SU-DHL-6 (cell line): Measurements from ENCODE around the gene CCN6.

ENCODE experiments used
- H2AFZ ChIP-seq: fragments of 200-600 bp; sonication (generic); 2 replicates; pipeline ENCODE4 v1.6.1; 2014; ENCODE audit warnings: low read depth, mild to moderate bottlenecking, moderate library complexity, mixed read lengths, antibody characterized with exemption, low read length; ENCODE audit not compliant: severe bottlenecking
- H3F3A ChIP-seq: fragments of 200-600 bp; shearing (Covaris generic); 2 replicates; pipeline ENCODE4 v1.6.0; 2016; ENCODE audit warnings: antibody characterized with exemption, mild to moderate bottlenecking; ENCODE audit not compliant: insufficient read depth
- H3K27ac ChIP-seq: fragments of 200-600 bp; sonication (generic); 2 replicates; pipeline ENCODE4 v1.5.1; 2016; ENCODE audit warnings: low read depth, mild to moderate bottlenecking, low read length, moderate library complexity, mixed read lengths
- H3K27me3 ChIP-seq: fragments of 200-600 bp; sonication (generic), shearing (Covaris generic); 2 replicates; pipeline ENCODE4 v1.6.0; 2014; ENCODE audit warnings: mild to moderate bottlenecking, low read length
- H3K36me3 ChIP-seq: fragments of 200-600 bp; sonication (generic); 2 replicates; pipeline ENCODE4 v1.6.1; 2014; ENCODE audit warnings: mild to moderate bottlenecking, low read length, mixed read lengths
- H3K4me2 ChIP-seq: fragments of 300-600, 200-600 bp; shearing (Covaris generic), sonication (generic); 2 replicates; pipeline ENCODE4 v1.6.0; 2014; ENCODE audit warnings: low read length, low read depth, mild to moderate bottlenecking; ENCODE audit not compliant: poor library complexity, severe bottlenecking
- H3K4me3 ChIP-seq: fragments of 200-600 bp; sonication (generic); 2 replicates; pipeline ENCODE4 v1.5.1; 2014; ENCODE audit warnings: antibody characterized with exemption, low read length, mild to moderate bottlenecking, mixed read lengths; ENCODE audit not compliant: insufficient read depth, poor library complexity, severe bottlenecking
- H3K79me2 ChIP-seq: fragments of 200-600 bp; sonication (generic); 2 replicates; pipeline ENCODE4 v1.6.1; 2014; ENCODE audit warnings: mild to moderate bottlenecking, low read length, moderate library complexity; ENCODE audit not compliant: insufficient read depth
- H3K9ac ChIP-seq: fragments of 200-600 bp; sonication (generic); 2 replicates; pipeline ENCODE4 v1.7.0; 2014; ENCODE audit warnings: mild to moderate bottlenecking, low read length
- H3K9me2 ChIP-seq: fragments of 200-600 bp; sonication (generic); replicated peaks from 2 replicates; pipeline ENCODE4 v1.6.1; 2014; ENCODE audit warnings: low read length; ENCODE audit not compliant: insufficient read depth
- H3K9me3 ChIP-seq: fragments of 200-600 bp; sonication (generic); 2 replicates; pipeline ENCODE4 v1.6.1; 2014; ENCODE audit warnings: low read length, mixed read lengths; ENCODE audit not compliant: insufficient read depth
- H4K20me1 ChIP-seq: fragments of 200-600 bp; sonication (generic); 2 replicates; pipeline ENCODE4 v1.6.1; 2014; ENCODE audit warnings: low read depth, mild to moderate bottlenecking, antibody characterized with exemption, low read length, moderate library complexity, mixed read lengths
- EZH2phosphoT487 ChIP-seq: fragments of 200-600 bp; sonication (generic), shearing (Covaris generic); conservative IDR thresholded peaks from 2 replicates; pipeline ENCODE4 v1.6.1; 2018; ENCODE audit warnings: mild to moderate bottlenecking, antibody characterized with exemption, low read length, moderate library complexity, mixed read lengths
- TF ChIP-seq, protein P1 (sequence below): fragments of 200-600 bp; sonication (generic); IDR thresholded peaks from one replicate; pipeline ENCODE4 v1.5.1; 2017; ENCODE audit warnings: antibody characterized with exemption, mild to moderate bottlenecking, low read length, moderate library complexity; ENCODE audit not compliant: insufficient read depth, poor library complexity, severe bottlenecking

The CCN6 gene

DNA sequence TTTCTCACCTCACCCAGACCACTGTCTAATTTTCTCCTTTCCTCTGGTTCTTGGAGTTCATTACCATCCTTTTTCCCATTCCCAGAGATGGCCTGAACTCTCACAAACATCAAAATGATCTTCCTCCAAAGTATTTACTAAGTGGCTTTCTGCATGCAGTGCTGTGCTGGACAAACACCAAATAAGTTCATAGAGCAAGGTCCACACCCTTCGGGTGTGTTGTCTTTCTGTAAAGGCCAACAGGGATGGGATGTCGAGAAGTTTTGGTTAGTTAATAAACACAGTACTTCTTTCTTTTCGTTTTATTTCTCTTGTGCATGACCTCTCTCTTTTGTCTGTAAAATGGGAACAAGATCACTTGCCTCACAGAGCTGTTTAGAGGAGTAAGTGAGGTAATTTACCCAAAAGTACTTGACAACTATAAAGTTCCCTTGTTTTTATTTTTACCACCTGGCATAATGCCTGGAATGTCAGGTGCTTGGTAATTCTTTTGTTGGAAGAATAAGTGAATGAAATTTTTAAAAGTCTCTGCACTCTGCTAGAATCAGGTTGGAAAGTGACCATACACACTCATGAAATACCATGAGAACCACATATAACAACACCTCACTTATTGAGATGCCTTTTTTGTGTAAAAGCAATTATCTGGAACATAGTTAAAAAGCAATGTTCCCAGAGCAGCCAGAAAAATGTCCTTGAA, 22.8 kb upstream of the CCN6 start:
- Histone ChIP-seq H4K20me1 (no peaks in the 10 kb centered on the region), H3K9me2 (no peaks in the 10 kb centered on the region), H3K27ac (no peak overlapping the region), H2AFZ (no peak overlapping the region), H3K4me2 (no peak overlapping the region), H3K79me2 (no peaks in the 10 kb centered on the region), H3K9ac (no peak overlapping the region), H3K36me3 (no peaks in the 10 kb centered on the region), H3K9me3 (no peaks in the 10 kb centered on the region), H3K27me3 (no peaks in the 10 kb centered on the region), H3F3A (no peaks in the 10 kb centered on the region), H3K4me3 (no peak overlapping the region)
- TF ChIP-seq, protein P1, sequence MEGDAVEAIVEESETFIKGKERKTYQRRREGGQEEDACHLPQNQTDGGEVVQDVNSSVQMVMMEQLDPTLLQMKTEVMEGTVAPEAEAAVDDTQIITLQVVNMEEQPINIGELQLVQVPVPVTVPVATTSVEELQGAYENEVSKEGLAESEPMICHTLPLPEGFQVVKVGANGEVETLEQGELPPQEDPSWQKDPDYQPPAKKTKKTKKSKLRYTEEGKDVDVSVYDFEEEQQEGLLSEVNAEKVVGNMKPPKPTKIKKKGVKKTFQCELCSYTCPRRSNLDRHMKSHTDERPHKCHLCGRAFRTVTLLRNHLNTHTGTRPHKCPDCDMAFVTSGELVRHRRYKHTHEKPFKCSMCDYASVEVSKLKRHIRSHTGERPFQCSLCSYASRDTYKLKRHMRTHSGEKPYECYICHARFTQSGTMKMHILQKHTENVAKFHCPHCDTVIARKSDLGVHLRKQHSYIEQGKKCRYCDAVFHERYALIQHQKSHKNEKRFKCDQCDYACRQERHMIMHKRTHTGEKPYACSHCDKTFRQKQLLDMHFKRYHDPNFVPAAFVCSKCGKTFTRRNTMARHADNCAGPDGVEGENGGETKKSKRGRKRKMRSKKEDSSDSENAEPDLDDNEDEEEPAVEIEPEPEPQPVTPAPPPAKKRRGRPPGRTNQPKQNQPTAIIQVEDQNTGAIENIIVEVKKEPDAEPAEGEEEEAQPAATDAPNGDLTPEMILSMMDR: no peak
- TF ChIP-seq EZH2phosphoT487: no peak

DNA sequence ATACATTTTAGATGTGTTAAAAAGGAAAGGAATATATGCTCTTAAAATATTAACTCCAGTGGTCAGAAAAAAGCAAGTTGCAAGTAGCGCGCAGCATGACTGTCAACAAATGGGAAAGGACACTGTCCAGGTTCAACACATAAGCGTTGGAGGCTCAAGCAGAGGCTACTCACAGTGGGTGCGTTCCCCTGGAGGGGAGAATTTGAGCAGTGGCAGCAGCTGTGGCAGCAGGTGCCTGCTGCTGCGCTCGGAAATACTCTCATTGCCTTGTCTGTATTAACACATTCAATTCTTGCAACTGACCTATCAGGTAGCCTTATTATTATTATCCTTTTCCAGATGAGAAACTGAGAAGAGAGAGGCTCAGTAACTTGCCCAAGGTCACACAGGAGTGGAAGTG, 21.9 kb upstream of the CCN6 start:
- Histone ChIP-seq H3K9ac (no peak overlapping the region), H4K20me1 (no peaks in the 10 kb centered on the region)
- TF ChIP-seq, protein P1: no peak
- no peak for TF ChIP-seq EZH2phosphoT487

DNA sequence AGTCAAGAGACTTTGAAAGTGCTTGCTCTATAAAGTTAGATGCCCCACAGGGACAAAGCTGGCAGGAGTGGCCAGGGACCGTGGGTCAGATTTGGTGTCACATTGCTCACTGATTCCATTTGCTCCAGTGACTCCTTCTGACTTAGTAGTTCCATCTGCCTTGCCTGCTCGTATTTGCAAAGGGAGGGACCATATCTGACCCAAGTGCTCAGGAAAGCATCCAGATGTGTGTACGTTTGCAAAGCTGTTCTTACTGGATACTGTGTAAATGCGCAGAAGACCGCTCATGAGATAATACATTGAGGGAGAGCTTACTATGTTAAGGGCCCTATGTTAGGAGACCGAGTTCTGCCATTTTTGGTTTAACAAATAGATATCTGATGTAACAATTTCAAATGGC, 21.2 kb upstream of the CCN6 start:
- H3K4me2 ChIP-seq: no peak overlapping the region
- H3K9me3 ChIP-seq: no peaks in the 10 kb centered on the region
- TF ChIP-seq, protein P1: no peak
- TF ChIP-seq EZH2phosphoT487: no peak
- no peak overlapping the region for H3K9ac ChIP-seq
- H3K36me3 ChIP-seq: no peaks in the 10 kb centered on the region
- H3K4me3 ChIP-seq: no peak overlapping the region
- no peaks in the 10 kb centered on the region for H4K20me1 ChIP-seq
- no peaks in the 10 kb centered on the region for H3K79me2 ChIP-seq
- no peak overlapping the region for H2AFZ ChIP-seq
- no peak overlapping the region for H3K27ac ChIP-seq
- H3K9me2 ChIP-seq: no peaks in the 10 kb centered on the region
- no peaks in the 10 kb centered on the region for H3K27me3 ChIP-seq
- H3F3A ChIP-seq: no peaks in the 10 kb centered on the region

More for the DNA sequence above, 21.9 kb upstream of the CCN6 start:
- H3K4me3 ChIP-seq: no peak overlapping the region
- H3K27me3 ChIP-seq: no peaks in the 10 kb centered on the region
- no peaks in the 10 kb centered on the region for H3K9me3 ChIP-seq
- no peaks in the 10 kb centered on the region for H3K36me3 ChIP-seq
- no peak overlapping the region for H3K4me2 ChIP-seq
- no peaks in the 10 kb centered on the region for H3K9me2 ChIP-seq
- H2AFZ ChIP-seq: no peak overlapping the region
- H3K27ac ChIP-seq: no peak overlapping the region
- H3F3A ChIP-seq: no peaks in the 10 kb centered on the region
- H3K79me2 ChIP-seq: no peaks in the 10 kb centered on the region
